ENCODE measurements around the gene MND1. TPM values are rescaled to one million over a fixed set of nuclear protein-coding genes. Genes with fewer than 3 reads are reported as not detected.

Gene MND1
- total RNA-seq, 1 experiment from 2014 or later, result 7.9 TPM

DNA sequence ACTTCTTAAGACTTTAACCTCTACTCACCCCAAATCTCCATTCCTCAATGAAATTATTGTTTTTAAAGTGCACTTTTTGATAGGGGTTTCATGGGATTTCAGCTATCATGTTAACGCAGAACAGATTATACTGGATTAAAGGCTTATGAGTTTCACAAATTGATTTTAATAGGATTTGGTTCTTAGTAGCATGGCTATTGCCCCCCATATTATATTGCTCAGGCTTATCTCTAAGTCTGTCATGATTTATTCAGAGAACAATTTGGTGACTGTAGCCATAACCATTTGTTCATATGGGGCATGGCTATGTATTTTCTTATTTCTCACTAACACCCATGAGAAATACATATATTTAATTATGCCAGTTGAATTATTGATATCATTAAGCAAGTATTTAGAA lies 57.0 kb downstream of the MND1 start:
- Histone ChIP-seq H4K20me1 (ENCODE audit: low read length) (no peaks in the 10 kb centered on the region), H2AFZ (ENCODE audit: low read length) (no peak overlapping the region), H3K27ac (ENCODE audit: low read length) (no peak overlapping the region), H3K4me2 (ENCODE audit: low read length) (no peak overlapping the region), H3K9ac (ENCODE audit: low read length) (no peak overlapping the region), H3K4me1 (ENCODE audit: insufficient read depth, low read length) (no peaks in the 10 kb centered on the region), H3K4me3 (ENCODE audit: low read length) (no peak overlapping the region), H3F3A (ENCODE audit: low read length, unreplicated experiment) (no peaks in the 10 kb centered on the region), H3K79me2 (ENCODE audit: low read length) (no peaks in the 10 kb centered on the region), H3K27me3 (ENCODE audit: low read length) (no peaks in the 10 kb centered on the region), H3K9me3 (ENCODE audit: low read length) (no peaks in the 10 kb centered on the region), H3K36me3 (ENCODE audit: low read depth, low read length) (no peaks in the 10 kb centered on the region), H3K9me2 (replicated peaks; ENCODE audit: low read length) (no peaks in the 10 kb centered on the region)
- TF ChIP-seq EZH2 (IDR thresholded peaks at IDR 0.05; ENCODE audit: low read length, unreplicated experiment) (no peak), EZH2phosphoT487 (IDR thresholded peaks at IDR 0.05; ENCODE audit: borderline replicate concordance, low read length) (no peak), CTCF (conservative IDR thresholded peaks at IDR 0.05; ENCODE audit: low read depth, low read length) (no peak)
- ChIA-PET POLR2A (ENCODE audit: unreplicated experiment) (no interaction called here), CTCF (no interaction called here)
- no peak for ATAC-seq
- no TSS peak for BruUV-seq (replicated peaks)
- intact Hi-C loops (cut with micrococcal nuclease), result no loop called here
- no peak for DNase-seq

GRCh38 chr4:153402366-153402765 lies 57.9 kb downstream of the MND1 start:
- Histone ChIP-seq H3K4me1 (ENCODE audit: insufficient read depth, low read length) (no peaks in the 10 kb centered on the region), H3K9me3 (ENCODE audit: low read length) (no peaks in the 10 kb centered on the region), H3K4me2 (ENCODE audit: low read length) (no peak overlapping the region), H3K36me3 (ENCODE audit: low read depth, low read length) (no peaks in the 10 kb centered on the region), H3K9ac (ENCODE audit: low read length) (no peak overlapping the region), H3F3A (ENCODE audit: low read length, unreplicated experiment) (no peaks in the 10 kb centered on the region), H3K27me3 (ENCODE audit: low read length) (no peaks in the 10 kb centered on the region), H3K27ac (ENCODE audit: low read length) (no peak overlapping the region), H3K4me3 (ENCODE audit: low read length) (no peak overlapping the region), H4K20me1 (ENCODE audit: low read length) (no peaks in the 10 kb centered on the region), H3K9me2 (replicated peaks; ENCODE audit: low read length) (no peaks in the 10 kb centered on the region), H2AFZ (ENCODE audit: low read length) (no peak overlapping the region), H3K79me2 (ENCODE audit: low read length) (no peaks in the 10 kb centered on the region)
- no TSS peak for BruUV-seq (replicated peaks)
- ChIA-PET CTCF (no interaction called here), POLR2A (ENCODE audit: unreplicated experiment) (no interaction called here)
- no peak for DNase-seq
- intact Hi-C loops (cut with micrococcal nuclease), result no loop called here
- ATAC-seq, result no peak
- no peak for TF ChIP-seq EZH2 (IDR thresholded peaks at IDR 0.05; ENCODE audit: low read length, unreplicated experiment)
- no peak for TF ChIP-seq EZH2phosphoT487 (IDR thresholded peaks at IDR 0.05; ENCODE audit: borderline replicate concordance, low read length)
- TF ChIP-seq CTCF (conservative IDR thresholded peaks at IDR 0.05; ENCODE audit: low read depth, low read length), result no peak

- Histone ChIP-seq H3K79me2 (ENCODE audit: low read length) (no peaks in the 10 kb centered on the region), H3K4me3 (ENCODE audit: low read length) (no peak overlapping the region), H3K9ac (ENCODE audit: low read length) (no peak overlapping the region), H3K36me3 (ENCODE audit: low read depth, low read length) (no peaks in the 10 kb centered on the region), H3K27me3 (ENCODE audit: low read length) (no peaks in the 10 kb centered on the region), H4K20me1 (ENCODE audit: low read length) (no peaks in the 10 kb centered on the region), H3K27ac (ENCODE audit: low read length) (no peak overlapping the region), H3F3A (ENCODE audit: low read length, unreplicated experiment) (no peaks in the 10 kb centered on the region), H3K4me1 (ENCODE audit: insufficient read depth, low read length) (peaks cover 4% of the 10 kb centered on the region; the same call in 1 of the 2 replicates), H3K9me2 (replicated peaks; ENCODE audit: low read length) (no peaks in the 10 kb centered on the region), H3K4me2 (ENCODE audit: low read length) (no peak overlapping the region), H3K9me3 (ENCODE audit: low read length) (no peaks in the 10 kb centered on the region), H2AFZ (ENCODE audit: low read length) (no peak overlapping the region)
- no peak for ATAC-seq
- TF ChIP-seq EZH2phosphoT487 (IDR thresholded peaks at IDR 0.05; ENCODE audit: borderline replicate concordance, low read length), result no peak
- no peak for TF ChIP-seq CTCF (conservative IDR thresholded peaks at IDR 0.05; ENCODE audit: low read depth, low read length)
- no peak for TF ChIP-seq EZH2 (IDR thresholded peaks at IDR 0.05; ENCODE audit: low read length, unreplicated experiment)
- BruUV-seq (replicated peaks), result no TSS peak
- intact Hi-C loops (cut with micrococcal nuclease), result no loop called here
- ChIA-PET POLR2A (ENCODE audit: unreplicated experiment) (no interaction called here), CTCF (no interaction called here)
- DNase-seq, result no peak
These were observed 59.2 kb downstream of the MND1 start for GRCh38 chr4:153403726-153404125.
